Fibroblast of pulmonary artery (primary cell): Measurements from ENCODE around the gene ALDH1L2.

Experiments
- DNase-seq: peaks from one replicate; pipeline ENCODE4 v3.0.0-alpha.2; 2010; ENCODE audit warnings: low read depth
- H3K4me3 ChIP-seq: replicated peaks from 2 replicates; pipeline ENCODE4 v1.5.1; 2011; ENCODE audit warnings: low read depth, mild to moderate bottlenecking, control low read depth, low read length, moderate library complexity
- TF ChIP-seq, protein P1 (sequence below): IDR thresholded peaks from 2 replicates; pipeline ENCODE4 v1.5.1; 2011; ENCODE audit warnings: mild to moderate bottlenecking, control low read depth, low read length, inconsistent platforms; ENCODE audit errors: missing control alignments

The ALDH1L2 gene

GRCh38 chr12:105060715-105061378, 23.4 kb downstream of the ALDH1L2 start:
- no peak for DNase-seq
- H3K4me3 ChIP-seq = no peak overlapping the region
- TF ChIP-seq, protein P1, sequence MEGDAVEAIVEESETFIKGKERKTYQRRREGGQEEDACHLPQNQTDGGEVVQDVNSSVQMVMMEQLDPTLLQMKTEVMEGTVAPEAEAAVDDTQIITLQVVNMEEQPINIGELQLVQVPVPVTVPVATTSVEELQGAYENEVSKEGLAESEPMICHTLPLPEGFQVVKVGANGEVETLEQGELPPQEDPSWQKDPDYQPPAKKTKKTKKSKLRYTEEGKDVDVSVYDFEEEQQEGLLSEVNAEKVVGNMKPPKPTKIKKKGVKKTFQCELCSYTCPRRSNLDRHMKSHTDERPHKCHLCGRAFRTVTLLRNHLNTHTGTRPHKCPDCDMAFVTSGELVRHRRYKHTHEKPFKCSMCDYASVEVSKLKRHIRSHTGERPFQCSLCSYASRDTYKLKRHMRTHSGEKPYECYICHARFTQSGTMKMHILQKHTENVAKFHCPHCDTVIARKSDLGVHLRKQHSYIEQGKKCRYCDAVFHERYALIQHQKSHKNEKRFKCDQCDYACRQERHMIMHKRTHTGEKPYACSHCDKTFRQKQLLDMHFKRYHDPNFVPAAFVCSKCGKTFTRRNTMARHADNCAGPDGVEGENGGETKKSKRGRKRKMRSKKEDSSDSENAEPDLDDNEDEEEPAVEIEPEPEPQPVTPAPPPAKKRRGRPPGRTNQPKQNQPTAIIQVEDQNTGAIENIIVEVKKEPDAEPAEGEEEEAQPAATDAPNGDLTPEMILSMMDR = no peak

DNA sequence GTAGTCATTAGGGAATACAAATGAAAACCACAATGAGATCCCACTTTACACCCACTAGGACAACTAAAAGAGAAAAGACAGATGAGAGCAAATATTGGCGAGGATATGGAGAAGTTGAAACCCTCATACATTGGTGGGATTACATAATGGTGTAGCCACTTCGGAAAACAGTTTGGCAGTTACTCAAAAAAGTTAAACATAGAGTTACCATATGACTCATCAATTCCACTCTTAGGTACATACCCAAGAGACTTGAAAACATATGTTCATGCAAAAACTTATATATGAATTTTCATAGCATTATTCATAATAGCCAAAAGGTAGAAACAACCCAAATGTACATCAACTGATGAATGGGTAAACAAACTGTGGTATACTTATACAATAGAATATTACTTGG, 27.1 kb downstream of the ALDH1L2 start:
- no peak for DNase-seq
- no peak overlapping the region for H3K4me3 ChIP-seq
- TF ChIP-seq, protein P1 = no peak

DNA sequence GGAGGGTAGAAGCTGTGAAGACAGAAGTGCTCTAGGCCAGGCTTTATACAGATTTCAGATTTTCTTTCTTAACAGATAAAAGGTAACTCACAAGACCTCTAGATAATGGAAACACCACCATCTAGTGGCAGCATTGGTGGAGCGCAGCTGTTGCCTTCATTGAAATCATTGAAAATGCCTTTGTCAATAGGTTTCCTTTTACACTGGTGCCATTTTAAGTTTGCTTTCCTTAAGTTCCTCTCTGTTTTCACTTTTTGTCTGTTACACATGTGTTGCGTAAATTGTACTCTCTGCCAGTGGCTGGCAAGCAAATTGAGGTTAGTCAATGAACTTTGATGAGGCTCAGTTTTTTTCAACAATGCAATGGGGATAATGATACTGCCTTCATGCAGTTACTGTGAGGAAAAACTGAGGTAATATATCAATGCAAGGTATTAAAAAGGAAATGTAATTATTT, 31.1 kb downstream of the ALDH1L2 start:
- peak; percentile 86 for DNase-seq
- TF ChIP-seq, protein P1 = peak; percentile 95
- H3K4me3 ChIP-seq = no peak overlapping the region

DNA sequence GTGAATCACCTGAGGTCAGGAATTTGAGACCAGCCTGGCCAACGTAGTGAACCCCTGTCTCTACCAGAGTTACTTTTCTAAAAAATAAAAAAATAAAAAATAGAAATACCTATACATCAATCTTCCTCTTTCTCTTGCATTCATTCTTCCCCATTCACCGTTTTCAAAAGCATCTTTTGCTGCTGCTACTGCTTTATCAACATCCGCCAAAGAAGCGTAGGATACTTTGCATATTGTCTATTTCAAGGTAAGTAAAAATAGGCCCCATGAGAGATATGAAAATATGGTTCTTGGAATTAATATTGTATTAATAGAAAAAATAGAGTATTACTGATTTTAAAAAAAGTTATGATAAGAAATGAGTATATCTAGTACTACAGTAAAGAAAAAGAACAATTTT, 32.3 kb downstream of the ALDH1L2 start:
- TF ChIP-seq, protein P1 = no peak
- DNase-seq = no peak
- H3K4me3 ChIP-seq = no peak overlapping the region

DNA sequence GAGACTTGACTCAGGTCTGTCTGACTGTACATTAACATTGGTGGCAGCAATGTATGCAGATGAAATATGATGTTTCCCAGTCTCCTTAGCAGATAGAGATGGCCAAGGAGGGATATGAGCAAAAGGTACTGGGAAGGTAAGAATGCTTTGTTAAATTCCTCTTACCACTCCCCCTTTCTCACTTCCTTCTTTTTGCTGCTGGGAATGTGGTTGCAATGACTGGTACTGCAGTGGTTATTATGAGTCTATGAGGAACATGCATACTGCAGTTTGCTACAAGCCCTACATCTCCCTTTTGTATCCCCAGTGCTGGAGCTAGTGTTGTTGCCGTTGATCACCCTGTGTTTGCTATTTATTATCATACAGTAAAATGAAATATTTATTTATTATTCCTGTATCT, 35.9 kb downstream of the ALDH1L2 start:
- TF ChIP-seq, protein P1 = no peak
- no peak overlapping the region for H3K4me3 ChIP-seq
- DNase-seq = no peak

DNA sequence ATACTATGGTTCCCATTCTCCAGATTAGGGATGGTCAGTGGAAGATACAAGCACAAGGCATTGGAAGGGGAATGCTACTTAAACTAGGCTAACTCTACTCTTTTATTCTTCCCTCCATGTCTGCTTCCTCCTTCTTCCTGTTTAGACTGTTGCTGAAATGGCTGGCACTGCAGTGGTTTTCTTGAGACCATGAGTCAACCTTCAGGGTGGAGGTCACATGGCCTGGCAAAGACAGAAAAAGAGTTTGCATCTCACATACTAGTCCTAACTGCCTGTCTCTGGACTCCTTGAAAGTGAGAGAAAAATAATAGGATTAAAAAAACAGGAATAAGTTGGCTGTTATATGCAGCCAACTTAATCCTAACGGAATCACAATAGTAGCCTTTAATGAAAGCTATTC, 37.0 kb downstream of the ALDH1L2 start:
- TF ChIP-seq, protein P1 = no peak
- no peak for DNase-seq
- H3K4me3 ChIP-seq = no peak overlapping the region

GRCh38 chr12:105041186-105041585, 43.1 kb downstream of the ALDH1L2 start:
- no peak overlapping the region for H3K4me3 ChIP-seq
- TF ChIP-seq, protein P1 = no peak
- no peak for DNase-seq
